HG03342 (cell line): ENCODE measurements around the gene CD34.
"Not testable (repeated sequence)": the region's sequence is repeated elsewhere in the genome, so short reads cannot be mapped to it uniquely, and the experiment has no call there.

ENCODE experiments used
- ATAC-seq: cut with Tn5 transposase; IDR thresholded peaks from one replicate; pipeline ENCODE4 v1.9.1; 2021; ENCODE audit warnings: mild to moderate bottlenecking, moderate library complexity; ENCODE audit not compliant: unreplicated experiment

CD34 gene

GRCh38 chr1:207933205-207933800 lies 22.4 kb upstream of the CD34 start:
- no peak for ATAC-seq

GRCh38 chr1:207926984-207927383 lies 16.1 kb upstream of the CD34 start:
- ATAC-seq = no peak

GRCh38 chr1:207925969-207926368 lies 15.0 kb upstream of the CD34 start:
- ATAC-seq = not testable (repeated sequence)

- ATAC-seq = no peak
Observed at GRCh38 chr1:207925210-207925609, 14.3 kb upstream of the CD34 start.

GRCh38 chr1:207923561-207923960 lies 12.6 kb upstream of the CD34 start:
- ATAC-seq = no peak

GRCh38 chr1:207923121-207923520 lies 12.2 kb upstream of the CD34 start:
- no peak for ATAC-seq

- ATAC-seq = no peak
Observed at GRCh38 chr1:207922554-207922953, 11.6 kb upstream of the CD34 start.

- no peak for ATAC-seq
Observed at GRCh38 chr1:207921321-207921720, 10.4 kb upstream of the CD34 start.

GRCh38 chr1:207920444-207921021 lies 9.6 kb upstream of the CD34 start:
- ATAC-seq = no peak

- no peak for ATAC-seq
Observed at GRCh38 chr1:207919523-207920170, 8.7 kb upstream of the CD34 start.

- no peak for ATAC-seq
Observed at GRCh38 chr1:207918581-207918980, 7.7 kb upstream of the CD34 start.

- no peak for ATAC-seq
Observed at GRCh38 chr1:207918011-207918410, 7.1 kb upstream of the CD34 start.

- ATAC-seq = no peak
Observed at GRCh38 chr1:207917080-207917479, 6.2 kb upstream of the CD34 start.

GRCh38 chr1:207913951-207914350 lies 3.0 kb upstream of the CD34 start:
- ATAC-seq = no peak

- no peak for ATAC-seq
Observed at GRCh38 chr1:207911856-207912760, 1.2 kb upstream of the CD34 start.

GRCh38 chr1:207909687-207910086 lies 1.2 kb downstream of the CD34 start:
- no peak for ATAC-seq

- ATAC-seq = no peak
Observed at GRCh38 chr1:207908107-207908734, 2.7 kb downstream of the CD34 start.

- no peak for ATAC-seq
Observed at GRCh38 chr1:207904391-207904790, 6.5 kb downstream of the CD34 start.

GRCh38 chr1:207903767-207904166 lies 7.2 kb downstream of the CD34 start:
- no peak for ATAC-seq

- no peak for ATAC-seq
Observed at GRCh38 chr1:207903053-207903452, 7.9 kb downstream of the CD34 start.

- ATAC-seq = no peak
Observed at GRCh38 chr1:207902566-207902965, 8.4 kb downstream of the CD34 start.
